ENCODE results near the gene TMEM8B. TPM values are rescaled to one million over a fixed set of nuclear protein-coding genes. Genes with fewer than 3 reads are reported as not detected.
"Not testable (repeated sequence)": the region's sequence is repeated elsewhere in the genome, so short reads cannot be mapped to it uniquely, and the experiment has no call there.

Gene TMEM8B
- total and polyA plus RNA-seq, 2 donors (not counting 1 experiment from before 2014, with no cell fraction given), result 12.2 to 14.5 TPM

GRCh38 chr9:35912791-35913400, 83.9 kb downstream of the TMEM8B start:
- H3K27me3 ChIP-seq (replicated peaks in 1 of 4; ENCODE audit: control extremely low read depth in 1 of 4, control insufficient read depth in 3 of 4, insufficient read depth in 4 of 4, low read length in 3 of 4), result peaks cover 0 to 6% (median 3%) of the 10 kb centered on the region in 4 experiments
- H3K27ac ChIP-seq (ENCODE audit: low read length in 2 of 2), result no peak overlapping the region
- H3K79me2 ChIP-seq (ENCODE audit: control insufficient read depth, insufficient read depth, low read length), result no peaks in the 10 kb centered on the region
- Mint-ChIP-seq H3K27ac (no peak overlapping the region), H3K4me3 (no peak overlapping the region), H3K27me3 (peaks cover 16% of the 10 kb centered on the region), H3K9me3 (ENCODE audit: insufficient read depth) (no peaks in the 10 kb centered on the region), H3K4me1 (peaks cover 7% of the 10 kb centered on the region)
- no peaks in the 10 kb centered on the region for H4K20me1 ChIP-seq (ENCODE audit: control insufficient read depth, insufficient read depth, low read length, poor library complexity, severe bottlenecking)
- intact Hi-C loops (cut with micrococcal nuclease), result no loop called here
- DNase-seq (no peak), ATAC-seq (ENCODE audit: low read depth) (no peak)
- H2AFZ ChIP-seq (ENCODE audit: insufficient read depth, low read depth, low read length, poor library complexity, severe bottlenecking), result no peak overlapping the region
- POLR2A ChIA-PET, result no interaction called here
- no peaks in the 10 kb centered on the region for H3K9me3 ChIP-seq (ENCODE audit: control extremely low read depth in 1 of 3, control insufficient read depth in 2 of 3, insufficient read depth in 1 of 3, low read length in 2 of 3)
- no peak overlapping the region for H3K4me3 ChIP-seq (ENCODE audit: control extremely low read depth in 1 of 5, extremely low read depth in 1 of 5, insufficient read depth in 1 of 5, low read depth in 2 of 5, low read length in 4 of 5)
- H3K36me3 ChIP-seq (replicated peaks in 1 of 2; ENCODE audit: control extremely low read depth in 1 of 2, control insufficient read depth in 1 of 2, extremely low read depth in 1 of 2, insufficient read depth in 2 of 2, low read length in 1 of 2), result no peaks in the 10 kb centered on the region
- no peak overlapping the region for H3K4me2 ChIP-seq (replicated peaks; ENCODE audit: low read depth, low read length, poor library complexity, severe bottlenecking)
- H3K4me1 ChIP-seq (ENCODE audit: control insufficient read depth in 2 of 2, insufficient read depth in 2 of 2, low read length in 2 of 2), result peaks cover 4 to 7% of the 10 kb centered on the region in 2 donors
- CTCF ChIA-PET, result no interaction called here
- no peak for TF ChIP-seq CTCF (IDR thresholded peaks at IDR 0.05)
- TF ChIP-seq EZH2 (IDR thresholded peaks at IDR 0.05; ENCODE audit: borderline replicate concordance, insufficient read depth, low read depth, low read length, poor library complexity, severe bottlenecking), result no peak
- no peak overlapping the region for H3K9ac ChIP-seq (ENCODE audit: low read length)
- 93% methylated on average over 10 of the region's 10 CpGs for WGBS (ENCODE audit: insufficient coverage)

- H3K9me3 ChIP-seq (ENCODE audit: control extremely low read depth in 1 of 3, control insufficient read depth in 2 of 3, insufficient read depth in 1 of 3, low read length in 2 of 3); H3K27me3 ChIP-seq (replicated peaks in 1 of 4; ENCODE audit: control extremely low read depth in 1 of 4, control insufficient read depth in 3 of 4, insufficient read depth in 4 of 4, low read length in 3 of 4); H3K4me3 Mint-ChIP-seq; H3K9me3 Mint-ChIP-seq (ENCODE audit: insufficient read depth); H3K4me2 ChIP-seq (replicated peaks; ENCODE audit: low read depth, low read length, poor library complexity, severe bottlenecking); H3K9ac ChIP-seq (ENCODE audit: low read length); H3K4me1 ChIP-seq (ENCODE audit: control insufficient read depth in 2 of 2, insufficient read depth in 2 of 2, low read length in 2 of 2); H3K79me2 ChIP-seq (ENCODE audit: control insufficient read depth, insufficient read depth, low read length); H3K36me3 ChIP-seq (replicated peaks in 1 of 2; ENCODE audit: control extremely low read depth in 1 of 2, control insufficient read depth in 1 of 2, extremely low read depth in 1 of 2, insufficient read depth in 2 of 2, low read length in 1 of 2); ATAC-seq (ENCODE audit: low read depth); POLR2A ChIA-PET; H2AFZ ChIP-seq (ENCODE audit: insufficient read depth, low read depth, low read length, poor library complexity, severe bottlenecking); H4K20me1 ChIP-seq (ENCODE audit: control insufficient read depth, insufficient read depth, low read length, poor library complexity, severe bottlenecking); DNase-seq; H3K4me1 Mint-ChIP-seq; H3K27ac Mint-ChIP-seq; H3K27ac ChIP-seq (ENCODE audit: low read length in 2 of 2); intact Hi-C loops (cut with micrococcal nuclease); H3K4me3 ChIP-seq (ENCODE audit: control extremely low read depth in 1 of 5, extremely low read depth in 1 of 5, insufficient read depth in 1 of 5, low read depth in 2 of 5, low read length in 4 of 5): not testable (repeated sequence)
- H3K27me3 Mint-ChIP-seq, result peaks cover 16% of the 10 kb centered on the region
- CTCF ChIA-PET, result interaction anchor here (0.7 kb wide), 1 partner anchor 118 kb away, joined by 4 read pairs; no protein-coding TSS in a partner anchor
Measured at GRCh38 chr9:35913429-35913828, 84.4 kb downstream of the TMEM8B start.
